HG03378 (cell line): ENCODE measurements around the gene KCNG2.

Experiments
- ATAC-seq: cut with Tn5 transposase; IDR thresholded peaks from one replicate; pipeline ENCODE4 v1.9.1; 2021; ENCODE audit warnings: mild to moderate bottlenecking, moderate library complexity; ENCODE audit not compliant: unreplicated experiment

Gene KCNG2

GRCh38 chr18:79919089-79919488, 121.4 kb downstream of the KCNG2 start:
- ATAC-seq = no peak

DNA sequence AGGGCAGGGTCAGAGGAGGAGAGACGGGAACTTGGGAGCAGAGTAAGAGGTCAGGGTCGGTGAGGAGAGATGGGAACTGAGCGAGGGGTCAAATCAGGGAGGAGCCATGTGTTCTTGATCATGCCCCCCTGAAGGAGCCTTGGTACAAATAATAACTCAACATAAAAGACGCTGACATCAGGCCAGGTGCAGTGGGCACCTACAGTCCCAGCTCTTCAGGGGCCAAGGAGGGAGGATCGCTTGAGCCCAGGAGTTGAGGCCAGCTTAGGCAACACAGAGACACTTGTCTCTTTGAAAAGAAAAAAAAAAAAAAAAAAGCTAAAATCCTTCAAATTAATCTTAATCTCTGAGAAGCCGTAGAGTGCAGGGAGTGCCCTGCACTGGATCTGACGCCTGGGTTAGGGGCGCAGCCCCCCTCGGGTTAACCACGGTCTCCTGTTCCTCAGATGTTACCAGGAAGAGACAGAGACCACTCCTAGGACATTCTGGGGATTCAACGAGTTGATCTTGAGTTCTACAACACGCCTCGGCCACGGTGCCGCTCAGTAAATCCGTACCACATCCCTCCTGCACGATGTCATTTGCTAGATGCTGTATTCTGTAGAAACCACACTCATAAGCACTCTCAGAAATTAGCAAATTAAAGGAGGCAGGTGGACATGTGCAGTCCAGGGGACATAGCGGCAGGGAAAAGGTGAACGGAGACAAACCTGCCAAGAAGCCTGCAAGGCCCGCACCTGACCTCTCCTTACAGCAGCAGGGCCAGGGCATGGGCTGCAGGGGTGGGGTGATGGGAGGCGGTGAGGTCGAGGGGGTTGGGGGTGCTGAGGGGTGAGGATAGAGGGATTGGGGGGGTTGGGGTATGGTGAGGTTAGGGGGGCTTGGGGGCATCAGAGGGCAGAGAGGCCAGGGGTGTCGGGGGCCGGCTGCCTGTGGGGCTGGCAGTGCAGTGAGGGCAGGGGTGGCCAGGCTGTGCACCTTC, 124.5 kb downstream of the KCNG2 start:
- ATAC-seq = no peak

GRCh38 chr18:79922971-79923411, 125.3 kb downstream of the KCNG2 start:
- ATAC-seq = no peak

DNA sequence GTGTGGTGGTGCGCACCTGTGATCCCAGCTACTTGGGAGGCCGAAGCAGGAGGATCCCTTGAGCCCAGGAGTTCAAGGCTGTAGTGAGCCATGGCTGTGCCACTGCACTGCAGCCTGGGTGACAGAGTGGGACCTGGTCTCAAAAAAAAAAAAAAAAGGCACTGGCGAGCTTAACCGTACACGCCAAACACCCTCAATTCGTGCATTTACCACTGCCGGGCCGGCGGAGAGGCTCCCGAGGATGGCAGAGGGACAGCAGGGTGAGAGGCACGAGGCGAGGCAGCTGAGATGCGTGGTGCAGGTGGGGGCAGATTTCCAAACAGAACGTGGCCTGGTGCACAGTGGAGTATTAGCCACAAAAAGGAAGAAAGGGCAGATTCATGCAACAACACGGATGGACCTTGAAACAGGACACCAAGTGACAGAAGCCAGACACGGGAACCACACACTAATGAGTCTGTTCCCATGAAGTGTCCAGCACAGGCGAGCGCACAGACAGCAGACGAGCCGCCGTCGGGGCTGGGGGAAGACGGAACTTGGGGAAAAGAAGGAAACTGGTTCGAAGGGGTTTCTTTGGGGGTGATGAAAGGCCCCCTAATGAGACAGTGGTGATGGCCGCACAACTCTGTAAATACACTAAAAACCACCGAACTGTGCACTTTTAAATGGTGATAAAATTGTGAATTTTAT, 126.3 kb downstream of the KCNG2 start:
- ATAC-seq = no peak

DNA sequence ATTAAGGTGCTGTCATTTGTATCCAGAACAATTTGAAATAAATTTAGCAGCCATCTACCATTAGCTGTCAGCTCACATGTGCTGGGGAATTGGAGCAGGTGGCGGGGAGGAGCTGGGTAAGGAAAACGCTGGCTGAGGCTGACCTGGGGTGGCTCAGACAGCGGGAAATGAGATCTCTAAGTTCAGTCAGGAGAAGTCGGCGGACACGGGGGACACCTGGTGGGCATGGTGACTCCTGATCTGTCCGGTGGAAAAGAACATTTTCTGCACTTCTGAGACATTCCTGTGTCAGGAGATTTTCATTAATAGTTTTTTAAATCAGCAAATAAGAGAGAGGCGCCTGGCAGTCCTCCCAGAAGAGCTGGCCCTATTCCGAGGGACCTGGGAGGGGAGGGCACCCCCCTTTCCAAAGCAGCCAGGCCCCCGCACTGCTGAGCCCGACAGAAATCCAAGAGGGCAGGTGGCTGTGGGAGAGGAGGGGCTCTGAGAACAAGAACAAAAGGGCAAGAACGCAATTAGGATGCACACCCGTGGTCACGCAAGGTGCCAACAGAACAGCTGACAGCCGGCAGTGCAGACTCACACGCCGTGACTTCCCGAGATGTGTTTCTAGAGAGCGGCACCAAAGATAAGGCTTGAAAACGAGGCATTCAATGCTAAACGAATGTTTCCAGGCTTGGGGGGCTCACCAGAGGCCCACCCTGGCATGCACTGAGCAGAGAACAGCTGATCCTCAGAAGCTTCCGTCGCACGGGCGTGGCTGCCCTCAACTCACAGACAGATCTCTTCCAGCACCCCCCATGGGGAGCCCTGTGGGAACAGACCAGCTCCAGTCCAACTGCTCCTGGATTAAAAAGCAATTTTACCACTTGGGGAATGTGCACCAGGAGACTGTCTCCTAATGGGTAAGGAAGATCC, 127.3 kb downstream of the KCNG2 start:
- no peak for ATAC-seq

- ATAC-seq = no peak
Measured at GRCh38 chr18:79926306-79926705, 128.6 kb downstream of the KCNG2 start.

GRCh38 chr18:79926715-79927606, 129.2 kb downstream of the KCNG2 start:
- no peak for ATAC-seq

DNA sequence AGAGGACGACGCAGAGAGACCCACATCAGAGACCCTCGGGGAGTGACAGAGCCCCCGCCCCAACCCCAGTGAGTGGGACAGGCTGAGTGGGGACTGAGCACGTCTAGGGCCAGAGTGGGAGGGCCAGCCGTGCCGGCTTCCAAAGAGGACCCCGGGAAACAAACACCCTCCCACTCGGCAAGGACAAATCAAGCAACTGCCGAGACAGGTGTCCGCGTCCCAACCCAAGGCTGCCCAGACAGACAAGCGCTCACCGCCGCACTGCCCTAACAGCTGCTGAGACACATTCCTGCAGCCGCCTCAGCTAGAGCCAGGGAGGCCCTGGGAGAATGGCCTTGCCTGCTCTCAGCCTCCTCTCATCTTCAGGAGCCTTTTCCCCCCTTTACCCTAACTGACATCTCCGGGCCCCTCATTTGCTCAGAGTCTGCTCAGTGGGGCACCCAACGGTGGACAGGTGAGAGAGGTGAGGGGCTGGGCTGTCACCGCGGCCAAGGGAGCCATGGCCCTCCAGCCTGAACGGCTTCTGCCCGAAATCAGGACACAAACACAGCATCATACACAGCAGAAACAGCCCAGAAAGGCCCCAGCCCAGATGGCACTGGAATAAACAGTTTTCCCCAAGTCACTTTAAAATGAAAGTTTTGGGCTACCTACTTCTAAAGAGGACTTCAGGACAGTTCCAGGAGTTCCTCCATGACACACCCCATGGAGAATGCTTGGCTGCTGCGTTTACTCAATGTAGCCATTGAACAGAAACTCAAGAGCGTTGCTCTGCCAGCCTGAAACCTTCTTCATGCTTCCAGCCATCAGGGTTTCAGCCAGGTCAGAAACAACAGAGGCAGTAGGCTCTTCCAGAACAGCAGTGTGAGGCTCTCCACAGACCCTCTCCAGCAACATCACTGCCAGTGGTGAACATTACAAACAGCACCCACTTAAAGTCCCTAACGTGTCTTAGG, 130.1 kb downstream of the KCNG2 start:
- no peak for ATAC-seq

DNA sequence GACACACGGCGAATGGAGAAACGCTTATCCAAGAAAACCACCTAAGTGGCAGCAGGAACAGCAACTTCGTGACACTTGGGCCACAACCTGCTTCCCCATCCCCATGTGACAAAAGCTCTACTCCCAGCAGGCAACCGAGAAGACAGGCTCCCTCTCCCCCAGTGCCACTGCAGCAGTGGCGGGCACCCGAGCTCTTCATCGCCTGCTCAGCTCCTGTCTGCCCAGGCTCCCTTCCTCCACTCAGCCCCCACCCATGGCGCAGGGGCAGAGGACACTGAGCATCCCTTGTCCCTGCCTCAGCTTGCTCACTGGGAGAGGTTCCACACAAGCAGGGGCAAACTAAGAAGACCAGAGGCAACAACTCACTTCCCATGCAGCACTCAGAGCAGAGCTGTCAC, 130.8 kb downstream of the KCNG2 start:
- ATAC-seq = no peak

- no peak for ATAC-seq
Measured at GRCh38 chr18:79930020-79930642, 132.4 kb downstream of the KCNG2 start.

DNA sequence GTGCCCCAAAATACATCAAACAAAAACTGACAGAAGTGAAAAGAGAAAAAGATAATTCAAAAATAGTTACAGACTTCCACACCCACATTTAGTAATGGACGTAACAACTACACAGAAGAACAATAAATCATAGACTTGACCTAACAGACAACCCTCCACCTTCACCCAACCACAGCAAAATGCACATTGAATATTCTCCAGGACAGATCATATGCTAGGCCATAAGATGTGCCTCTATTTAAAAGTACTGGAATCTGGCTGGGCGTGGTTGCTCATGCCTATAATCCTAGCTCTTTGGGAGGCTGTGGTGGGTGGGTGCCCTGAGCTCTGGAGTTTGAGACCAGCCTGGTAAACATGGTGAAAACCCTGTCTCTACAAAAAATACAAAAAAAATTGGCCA, 133.7 kb downstream of the KCNG2 start:
- ATAC-seq = no peak

DNA sequence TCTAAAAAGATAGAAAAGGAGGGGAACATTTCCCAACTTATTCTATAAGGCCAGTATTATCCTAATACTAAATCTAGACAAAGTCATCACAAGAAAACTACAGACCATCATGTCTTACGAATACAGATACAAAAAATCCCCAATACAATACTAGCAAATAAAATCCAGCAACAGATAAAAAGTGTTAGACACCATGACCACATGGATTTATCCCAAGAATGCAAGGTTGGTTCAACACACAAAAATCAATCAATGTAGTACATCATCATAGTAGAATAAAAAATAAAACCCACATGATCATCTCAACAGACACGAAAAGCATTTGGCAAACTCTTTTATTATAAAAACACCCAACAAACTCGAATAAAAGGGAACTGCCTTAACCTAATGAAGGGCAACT, 135.2 kb downstream of the KCNG2 start:
- ATAC-seq = no peak

GRCh38 chr18:79933765-79934164, 136.0 kb downstream of the KCNG2 start:
- no peak for ATAC-seq

- no peak for ATAC-seq
Measured at GRCh38 chr18:79934311-79935097, 136.8 kb downstream of the KCNG2 start.

DNA sequence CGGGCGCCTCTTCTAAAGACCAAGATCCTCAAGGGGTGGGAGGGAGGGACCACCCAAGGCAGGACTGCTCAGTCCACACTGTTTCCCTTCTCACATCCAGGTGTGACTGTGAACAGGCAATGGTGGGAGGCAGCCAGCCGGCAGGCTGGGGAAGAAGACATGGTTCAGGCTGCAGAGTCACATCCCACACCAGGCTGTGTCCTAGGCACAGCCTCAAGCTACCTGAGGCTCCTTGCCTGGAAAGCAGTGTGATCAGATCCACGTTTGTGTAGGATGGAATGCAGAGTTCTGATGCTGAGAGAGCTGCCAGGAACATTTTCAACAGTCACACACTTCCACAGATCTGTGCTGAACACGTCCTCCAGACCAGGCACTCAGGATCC, 137.4 kb downstream of the KCNG2 start:
- no peak for ATAC-seq

GRCh38 chr18:79935499-79935898, 137.8 kb downstream of the KCNG2 start:
- no peak for ATAC-seq

DNA sequence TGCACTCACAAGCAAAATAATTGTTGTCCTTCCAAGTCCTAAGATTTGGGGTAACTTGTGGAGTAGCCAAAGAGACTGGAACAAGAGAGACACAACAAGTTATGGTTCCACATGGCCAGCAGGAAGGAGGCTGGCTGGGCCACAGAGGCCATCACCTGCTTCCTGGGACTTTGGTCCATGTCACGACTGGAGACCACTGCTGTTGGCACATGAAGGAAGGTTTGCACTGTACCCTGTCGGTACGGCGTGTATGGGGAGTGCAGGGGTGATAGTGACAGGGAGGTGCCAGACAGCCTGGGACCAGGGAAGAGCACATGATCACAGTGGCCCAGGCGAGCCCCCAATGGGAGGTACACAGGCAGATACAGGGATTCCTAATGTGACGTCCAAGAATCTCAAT, 138.2 kb downstream of the KCNG2 start:
- no peak for ATAC-seq

- no peak for ATAC-seq
Measured at GRCh38 chr18:79936641-79937040, 138.9 kb downstream of the KCNG2 start.
